ENCODE measurements around the gene HDAC4. TPM values are rescaled to one million over a fixed set of nuclear protein-coding genes. Genes with fewer than 3 reads are reported as not detected.

Gene HDAC4
- total and polyA plus RNA-seq, 2 experiments from 2014 or later = 8.1 to 41.8 TPM

GRCh38 chr2:239148495-239149200, 252.2 kb downstream of the HDAC4 start (continued):
- TF ChIP-seq REST (IDR thresholded peaks at IDR 0.05; ENCODE audit: unreplicated experiment) = no peak
- TF ChIP-seq JUNB (IDR thresholded peaks at IDR 0.05; ENCODE audit: unreplicated experiment) = no peak
- TF ChIP-seq, protein P1, sequence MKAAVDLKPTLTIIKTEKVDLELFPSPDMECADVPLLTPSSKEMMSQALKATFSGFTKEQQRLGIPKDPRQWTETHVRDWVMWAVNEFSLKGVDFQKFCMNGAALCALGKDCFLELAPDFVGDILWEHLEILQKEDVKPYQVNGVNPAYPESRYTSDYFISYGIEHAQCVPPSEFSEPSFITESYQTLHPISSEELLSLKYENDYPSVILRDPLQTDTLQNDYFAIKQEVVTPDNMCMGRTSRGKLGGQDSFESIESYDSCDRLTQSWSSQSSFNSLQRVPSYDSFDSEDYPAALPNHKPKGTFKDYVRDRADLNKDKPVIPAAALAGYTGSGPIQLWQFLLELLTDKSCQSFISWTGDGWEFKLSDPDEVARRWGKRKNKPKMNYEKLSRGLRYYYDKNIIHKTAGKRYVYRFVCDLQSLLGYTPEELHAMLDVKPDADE (IDR thresholded peaks at IDR 0.05) = no peak

- Histone ChIP-seq H3K9me2 (ENCODE audit: insufficient read depth) (no peaks in the 10 kb centered on the region), H4K20me1 (replicated peaks; ENCODE audit: insufficient read depth) (0 out of 2 replicates have a peak, but pooled peaks cover 4% of the 10 kb centered on the region), H3K4me1 (ENCODE audit: insufficient read depth) (no peaks in the 10 kb centered on the region), H3K36me3 (ENCODE audit: insufficient read depth) (no peaks in the 10 kb centered on the region), H2AFZ (no peak overlapping the region), H3K4me2 (no peak overlapping the region), H3K27ac (ENCODE audit: low read depth) (no peak overlapping the region), H3K27me3 (ENCODE audit: insufficient read depth) (no peaks in the 10 kb centered on the region), H3K79me2 (replicated peaks; ENCODE audit: insufficient read depth) (no peaks in the 10 kb centered on the region), H3K4me3 (no peak overlapping the region), H3F3A (replicated peaks; ENCODE audit: low read depth) (no peaks in the 10 kb centered on the region)
- ATAC-seq (no peak), DNase-seq (ENCODE audit: low spot score) (no peak)
- TF ChIP-seq POLR2AphosphoS5 (IDR thresholded peaks at IDR 0.05; ENCODE audit: low read depth) (no peak), STAT1 (IDR thresholded peaks at IDR 0.05; ENCODE audit: unreplicated experiment) (no peak), EZH2phosphoT487 (IDR thresholded peaks at IDR 0.05; ENCODE audit: unreplicated experiment) (no peak), REST (IDR thresholded peaks at IDR 0.05; ENCODE audit: unreplicated experiment) (no peak)
- TF ChIP-seq, protein P2, sequence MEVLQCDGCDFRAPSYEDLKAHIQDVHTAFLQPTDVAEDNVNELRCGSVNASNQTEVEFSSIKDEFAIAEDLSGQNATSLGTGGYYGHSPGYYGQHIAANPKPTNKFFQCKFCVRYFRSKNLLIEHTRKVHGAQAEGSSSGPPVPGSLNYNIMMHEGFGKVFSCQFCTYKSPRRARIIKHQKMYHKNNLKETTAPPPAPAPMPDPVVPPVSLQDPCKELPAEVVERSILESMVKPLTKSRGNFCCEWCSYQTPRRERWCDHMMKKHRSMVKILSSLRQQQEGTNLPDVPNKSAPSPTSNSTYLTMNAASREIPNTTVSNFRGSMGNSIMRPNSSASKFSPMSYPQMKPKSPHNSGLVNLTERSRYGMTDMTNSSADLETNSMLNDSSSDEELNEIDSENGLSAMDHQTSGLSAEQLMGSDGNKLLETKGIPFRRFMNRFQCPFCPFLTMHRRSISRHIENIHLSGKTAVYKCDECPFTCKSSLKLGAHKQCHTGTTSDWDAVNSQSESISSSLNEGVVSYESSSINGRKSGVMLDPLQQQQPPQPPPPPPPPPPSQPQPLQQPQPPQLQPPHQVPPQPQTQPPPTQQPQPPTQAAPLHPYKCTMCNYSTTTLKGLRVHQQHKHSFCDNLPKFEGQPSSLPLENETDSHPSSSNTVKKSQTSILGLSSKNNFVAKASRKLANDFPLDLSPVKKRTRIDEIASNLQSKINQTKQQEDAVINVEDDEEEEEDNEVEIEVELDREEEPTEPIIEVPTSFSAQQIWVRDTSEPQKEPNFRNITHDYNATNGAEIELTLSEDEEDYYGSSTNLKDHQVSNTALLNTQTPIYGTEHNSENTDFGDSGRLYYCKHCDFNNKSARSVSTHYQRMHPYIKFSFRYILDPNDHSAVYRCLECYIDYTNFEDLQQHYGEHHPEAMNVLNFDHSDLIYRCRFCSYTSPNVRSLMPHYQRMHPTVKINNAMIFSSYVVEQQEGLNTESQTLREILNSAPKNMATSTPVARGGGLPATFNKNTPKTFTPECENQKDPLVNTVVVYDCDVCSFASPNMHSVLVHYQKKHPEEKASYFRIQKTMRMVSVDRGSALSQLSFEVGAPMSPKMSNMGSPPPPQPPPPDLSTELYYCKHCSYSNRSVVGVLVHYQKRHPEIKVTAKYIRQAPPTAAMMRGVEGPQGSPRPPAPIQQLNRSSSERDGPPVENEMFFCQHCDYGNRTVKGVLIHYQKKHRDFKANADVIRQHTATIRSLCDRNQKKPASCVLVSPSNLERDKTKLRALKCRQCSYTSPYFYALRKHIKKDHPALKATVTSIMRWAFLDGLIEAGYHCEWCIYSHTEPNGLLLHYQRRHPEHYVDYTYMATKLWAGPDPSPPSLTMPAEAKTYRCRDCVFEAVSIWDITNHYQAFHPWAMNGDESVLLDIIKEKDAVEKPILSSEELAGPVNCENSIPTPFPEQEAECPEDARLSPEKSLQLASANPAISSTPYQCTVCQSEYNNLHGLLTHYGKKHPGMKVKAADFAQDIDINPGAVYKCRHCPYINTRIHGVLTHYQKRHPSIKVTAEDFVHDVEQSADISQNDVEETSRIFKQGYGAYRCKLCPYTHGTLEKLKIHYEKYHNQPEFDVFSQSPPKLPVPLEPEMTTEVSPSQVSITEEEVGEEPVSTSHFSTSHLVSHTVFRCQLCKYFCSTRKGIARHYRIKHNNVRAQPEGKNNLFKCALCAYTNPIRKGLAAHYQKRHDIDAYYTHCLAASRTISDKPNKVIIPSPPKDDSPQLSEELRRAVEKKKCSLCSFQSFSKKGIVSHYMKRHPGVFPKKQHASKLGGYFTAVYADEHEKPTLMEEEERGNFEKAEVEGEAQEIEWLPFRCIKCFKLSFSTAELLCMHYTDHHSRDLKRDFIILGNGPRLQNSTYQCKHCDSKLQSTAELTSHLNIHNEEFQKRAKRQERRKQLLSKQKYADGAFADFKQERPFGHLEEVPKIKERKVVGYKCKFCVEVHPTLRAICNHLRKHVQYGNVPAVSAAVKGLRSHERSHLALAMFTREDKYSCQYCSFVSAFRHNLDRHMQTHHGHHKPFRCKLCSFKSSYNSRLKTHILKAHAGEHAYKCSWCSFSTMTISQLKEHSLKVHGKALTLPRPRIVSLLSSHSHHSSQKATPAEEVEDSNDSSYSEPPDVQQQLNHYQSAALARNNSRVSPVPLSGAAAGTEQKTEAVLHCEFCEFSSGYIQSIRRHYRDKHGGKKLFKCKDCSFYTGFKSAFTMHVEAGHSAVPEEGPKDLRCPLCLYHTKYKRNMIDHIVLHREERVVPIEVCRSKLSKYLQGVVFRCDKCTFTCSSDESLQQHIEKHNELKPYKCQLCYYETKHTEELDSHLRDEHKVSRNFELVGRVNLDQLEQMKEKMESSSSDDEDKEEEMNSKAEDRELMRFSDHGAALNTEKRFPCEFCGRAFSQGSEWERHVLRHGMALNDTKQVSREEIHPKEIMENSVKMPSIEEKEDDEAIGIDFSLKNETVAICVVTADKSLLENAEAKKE (CRISPR knock-in tag; IDR thresholded peaks at IDR 0.05) = no peak
- Mint-ChIP-seq H3K9me3 (no peaks in the 10 kb centered on the region), H3K27ac (no peak overlapping the region), H3K36me3 (ENCODE audit: low read depth) (peaks cover 26% of the 10 kb centered on the region), H3K27me3 (ENCODE audit: insufficient read depth, low read depth, poor library complexity) (peaks cover 11% of the 10 kb centered on the region), H3K4me3 (no peak overlapping the region), H3K4me1 (no peaks in the 10 kb centered on the region; the same call in 2 of the 3 replicates)
Observed at GRCh38 chr2:239147376-239147775, 253.4 kb downstream of the HDAC4 start.

Data from GM23338 (cell line).